Loucy (cell line): ENCODE measurements around the gene CFAP77.

Experiments
- H2AFZ ChIP-seq: fragments of 200-600 bp; sonication (generic); 2 replicates; pipeline ENCODE4 v1.6.0; 2016; ENCODE audit warnings: antibody characterized with exemption, mild to moderate bottlenecking, low read length, moderate library complexity
- H3F3A ChIP-seq: fragments of 200-600 bp; 2 replicates; pipeline ENCODE4 v1.6.0; 2016; ENCODE audit warnings: antibody characterized with exemption, low read depth, mild to moderate bottlenecking
- H3K27me3 ChIP-seq: fragments of 200-600 bp; sonication (generic); 2 replicates; pipeline ENCODE4 v1.6.1; 2014; ENCODE audit warnings: low read length, mild to moderate bottlenecking; ENCODE audit not compliant: insufficient read depth, poor library complexity, severe bottlenecking
- H3K36me3 ChIP-seq: fragments of 200-600 bp; sonication (generic); 2 replicates; pipeline ENCODE4 v1.6.1; 2016; ENCODE audit warnings: low read length; ENCODE audit not compliant: insufficient read depth
- H3K4me1 ChIP-seq: fragments of 200-600 bp; sonication (generic); 2 replicates; pipeline ENCODE4 v1.5.1; 2014; ENCODE audit warnings: low read length, mild to moderate bottlenecking; ENCODE audit not compliant: insufficient read depth, poor library complexity, severe bottlenecking
- H3K4me2 ChIP-seq: fragments of 200-600 bp; sonication (generic); 2 replicates; pipeline ENCODE4 v1.6.0; 2014; ENCODE audit warnings: antibody characterized with exemption, low read length, low read depth, mild to moderate bottlenecking; ENCODE audit not compliant: poor library complexity, severe bottlenecking
- H3K4me3 ChIP-seq: fragments of 200-600 bp; sonication (generic); 2 replicates; pipeline ENCODE4 v1.5.1; 2014; ENCODE audit warnings: low read length, mild to moderate bottlenecking, mixed read lengths; ENCODE audit not compliant: poor library complexity, severe bottlenecking
- H3K79me2 ChIP-seq: fragments of 200-600 bp; sonication (generic); 2 replicates; pipeline ENCODE4 v1.6.1; 2014; ENCODE audit warnings: low read length; ENCODE audit not compliant: insufficient read depth
- H3K9ac ChIP-seq: fragments of 200-600 bp; sonication (generic); 2 replicates; pipeline ENCODE4 v1.6.0; 2014; ENCODE audit warnings: mild to moderate bottlenecking, low read depth, low read length, moderate library complexity; ENCODE audit not compliant: poor library complexity, severe bottlenecking
- H3K9me2 ChIP-seq: fragments of 200-600 bp; sonication (generic); replicated peaks from 2 replicates; pipeline ENCODE4 v1.6.1; 2016; ENCODE audit warnings: low read depth, low read length, mixed read lengths
- H3K9me3 ChIP-seq: fragments of 200-600 bp; sonication (generic); 2 replicates; pipeline ENCODE4 v1.6.1; 2014; ENCODE audit warnings: mild to moderate bottlenecking, antibody characterized with exemption, low read length, low read depth; ENCODE audit not compliant: insufficient read depth
- H4K20me1 ChIP-seq: fragments of 200-600 bp; sonication (generic); 2 replicates; pipeline ENCODE4 v1.6.0; 2014; ENCODE audit warnings: antibody characterized with exemption, low read length, mild to moderate bottlenecking; ENCODE audit not compliant: insufficient read depth, poor library complexity, severe bottlenecking
- CTCF ChIP-seq: fragments of 200-600 bp; sonication (generic); conservative IDR thresholded peaks from 2 replicates; pipeline ENCODE4 v1.5.1; 2014; ENCODE audit warnings: mild to moderate bottlenecking, antibody characterized with exemption, low read length
- EZH2phosphoT487 ChIP-seq: fragments of 200-600 bp; IDR thresholded peaks from 2 replicates; pipeline ENCODE4 v1.6.1; 2018; ENCODE audit warnings: antibody characterized with exemption, mild to moderate bottlenecking, moderate library complexity, borderline replicate concordance

Gene CFAP77

GRCh38 chr9:132446887-132447286 is 36.9 kb downstream of the CFAP77 start:
- Histone ChIP-seq H3K4me1 (no peaks in the 10 kb centered on the region), H3F3A (no peaks in the 10 kb centered on the region), H4K20me1 (no peaks in the 10 kb centered on the region), H2AFZ (no peak overlapping the region), H3K9me3 (no peaks in the 10 kb centered on the region), H3K79me2 (no peaks in the 10 kb centered on the region), H3K4me3 (no peak overlapping the region), H3K4me2 (no peak overlapping the region), H3K27me3 (no peaks in the 10 kb centered on the region), H3K9me2 (no peaks in the 10 kb centered on the region), H3K36me3 (no peaks in the 10 kb centered on the region), H3K9ac (no peak overlapping the region)
- TF ChIP-seq EZH2phosphoT487: no peak
- no peak for TF ChIP-seq CTCF

- H3F3A ChIP-seq: no peaks in the 10 kb centered on the region
- no peaks in the 10 kb centered on the region for H3K9me3 ChIP-seq
- no peaks in the 10 kb centered on the region for H3K9me2 ChIP-seq
- no peak overlapping the region for H3K4me3 ChIP-seq
- TF ChIP-seq EZH2phosphoT487: no peak
- H3K4me2 ChIP-seq: no peak overlapping the region
- no peaks in the 10 kb centered on the region for H3K79me2 ChIP-seq
- H4K20me1 ChIP-seq: no peaks in the 10 kb centered on the region
- no peaks in the 10 kb centered on the region for H3K27me3 ChIP-seq
- no peaks in the 10 kb centered on the region for H3K36me3 ChIP-seq
- H2AFZ ChIP-seq: no peak overlapping the region
- H3K9ac ChIP-seq: no peak overlapping the region
- no peaks in the 10 kb centered on the region for H3K4me1 ChIP-seq
These were observed 37.3 kb downstream of the CFAP77 start for GRCh38 chr9:132447346-132447745.

- no peaks in the 10 kb centered on the region for H3F3A ChIP-seq
- H3K4me1 ChIP-seq: no peaks in the 10 kb centered on the region
- H3K9me2 ChIP-seq: no peaks in the 10 kb centered on the region
- H3K27me3 ChIP-seq: no peaks in the 10 kb centered on the region
- no peak overlapping the region for H3K4me3 ChIP-seq
- H3K79me2 ChIP-seq: no peaks in the 10 kb centered on the region
- no peak overlapping the region for H3K9ac ChIP-seq
- H2AFZ ChIP-seq: no peak overlapping the region
- H4K20me1 ChIP-seq: no peaks in the 10 kb centered on the region
- H3K9me3 ChIP-seq: no peaks in the 10 kb centered on the region
- H3K4me2 ChIP-seq: no peak overlapping the region
- TF ChIP-seq EZH2phosphoT487 (no peak), CTCF (no peak)
- H3K36me3 ChIP-seq: no peaks in the 10 kb centered on the region
These were observed 37.9 kb downstream of the CFAP77 start for GRCh38 chr9:132447902-132448301.

- Histone ChIP-seq H3F3A (no peaks in the 10 kb centered on the region), H3K9me3 (no peaks in the 10 kb centered on the region), H3K9ac (no peak overlapping the region), H4K20me1 (no peaks in the 10 kb centered on the region), H3K79me2 (no peaks in the 10 kb centered on the region), H3K4me3 (no peak overlapping the region), H3K4me2 (no peak overlapping the region), H2AFZ (no peak overlapping the region), H3K9me2 (no peaks in the 10 kb centered on the region), H3K36me3 (no peaks in the 10 kb centered on the region), H3K27me3 (no peaks in the 10 kb centered on the region), H3K4me1 (no peaks in the 10 kb centered on the region)
- no peak for TF ChIP-seq CTCF
- no peak for TF ChIP-seq EZH2phosphoT487
These were observed 41.3 kb downstream of the CFAP77 start for GRCh38 chr9:132451276-132451675.
